Sigmoid colon (tissue), 7 donors: ENCODE data around the gene DNAAF1. TPM values are rescaled to one million over a fixed set of nuclear protein-coding genes. Genes with fewer than 3 reads are reported as not detected.

ENCODE experiments used
- DNase-seq: peaks from one replicate; pipeline ENCODE4 v3.0.0-alpha.2; 2019
- H3K27ac ChIP-seq, 4 donors: fragments of 200-600 bp; sonication (generic); one replicate each; pipeline ENCODE4 v1.5.1; 2016 to 2019; ENCODE audit warnings: mild to moderate bottlenecking in 1 of 4
- H3K27me3 ChIP-seq, 3 donors: fragments of 200-600 bp; sonication (generic); one replicate each; pipeline ENCODE4 v1.5.1; 2019; ENCODE audit warnings: mild to moderate bottlenecking in 1 of 3
- H3K36me3 ChIP-seq, 4 donors: fragments of 200-600 bp; sonication (generic); one replicate each; pipeline ENCODE4 v1.5.1; 2016 to 2019
- H3K4me1 ChIP-seq, 4 donors: fragments of 200-600 bp; sonication (generic); one replicate each; pipeline ENCODE4 v1.5.1; 2017 to 2019
- H3K4me3 ChIP-seq, 4 donors: fragments of 200-600 bp; sonication (generic); one replicate each; pipeline ENCODE4 v1.5.1; 2017 to 2019; ENCODE audit warnings: mild to moderate bottlenecking in 2 of 4, moderate library complexity in 1 of 4
- H3K9me3 ChIP-seq, 4 donors: fragments of 200-600 bp in 3 of 4; sonication (generic) in 3 of 4; one replicate each; pipeline versions ENCODE4 v1.5.1 to v1.6.1; 2013 to 2019
- EP300 ChIP-seq, 4 donors: sonication (generic); formaldehyde crosslinking; IDR thresholded peaks; one replicate each; pipeline ENCODE4 v1.6.1; 2017; ENCODE audit warnings: antibody characterized with exemption in 4 of 4
- POLR2A ChIP-seq, 2 donors: fragments of 450-650 bp; IDR thresholded peaks; one replicate each; pipeline ENCODE4 v1.6.1; 2016; ENCODE audit warnings: antibody characterized with exemption in 2 of 2, mild to moderate bottlenecking in 2 of 2, moderate library complexity in 2 of 2
- POLR2AphosphoS5 ChIP-seq, 4 donors: sonication (generic); formaldehyde crosslinking; IDR thresholded peaks; one replicate each; pipeline ENCODE4 v1.6.1; 2017; ENCODE audit warnings: antibody characterized with exemption in 4 of 4
- WGBS, 2 donors: extraction: QIAGEN DNeasy Blood & Tissue Kit; methylation state at CpG; one replicate each; pipeline ENCODE4 v1.1.7; 2013; 5-methylcytosine and 5-hydroxymethylcytosine counted together
- intact Hi-C: fragments of 100-400 bp; cut with DNase I; formaldehyde crosslinking; loops from one replicate; pipeline ENCODE4 v1.15.1; 2023
- polyA plus RNA-seq, 3 donors: library from polyadenylated mRNA; stranded (reverse); fragments of 200-250 nt; gene quantifications; one replicate each; pipeline ENCODE4 v1.2.3, GENCODE V29; 2013
- total RNA-seq, 4 donors: library from RNA; depleted of rRNA; stranded (reverse); fragments of >200 nt; gene quantifications; one replicate each; pipeline ENCODE4 v1.1.0, GENCODE V29; 2016
- TF ChIP-seq, protein P1 (sequence below), 4 experiments: fragments of 450-650 bp in 3 of 4; fragments of 200-600 bp in 1 of 4; IDR thresholded peaks; one replicate each; pipeline ENCODE4 v1.5.1; 2016 to 2019; ENCODE audit warnings: antibody characterized with exemption in 4 of 4, mild to moderate bottlenecking in 3 of 4, moderate library complexity in 2 of 4
- donor health status: healthy with polysubstance abuse.
- donor health status: Bipolar disorder and iron deficiency.
- donor health status: healthy.

DNAAF1 gene
- total and polyA plus RNA-seq, 7 donors = 0.15 to 0.36 TPM; not detected in 5

DNA sequence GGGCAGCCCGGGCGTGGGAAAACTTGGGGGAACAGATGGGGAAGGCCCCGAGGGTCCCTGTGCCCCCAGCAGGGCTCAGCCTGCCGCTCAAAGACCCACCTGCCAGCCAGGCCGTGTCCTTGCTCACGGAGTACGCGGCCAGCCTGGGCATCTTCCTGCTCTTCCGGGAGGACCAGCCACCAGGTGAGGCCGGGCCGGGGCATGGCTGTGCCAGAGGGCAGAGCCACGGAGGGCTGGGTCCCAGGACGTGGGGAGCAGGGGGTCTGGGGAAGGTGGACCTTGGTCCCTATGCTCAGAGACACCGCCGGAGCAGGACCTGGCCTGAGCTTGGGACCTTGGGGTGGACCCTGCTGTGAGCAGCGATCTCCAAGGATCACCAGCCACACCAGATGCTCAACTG lies 46.4 kb downstream of the DNAAF1 start:
- H3K27ac ChIP-seq = no peak overlapping the region
- TF ChIP-seq, protein P1, sequence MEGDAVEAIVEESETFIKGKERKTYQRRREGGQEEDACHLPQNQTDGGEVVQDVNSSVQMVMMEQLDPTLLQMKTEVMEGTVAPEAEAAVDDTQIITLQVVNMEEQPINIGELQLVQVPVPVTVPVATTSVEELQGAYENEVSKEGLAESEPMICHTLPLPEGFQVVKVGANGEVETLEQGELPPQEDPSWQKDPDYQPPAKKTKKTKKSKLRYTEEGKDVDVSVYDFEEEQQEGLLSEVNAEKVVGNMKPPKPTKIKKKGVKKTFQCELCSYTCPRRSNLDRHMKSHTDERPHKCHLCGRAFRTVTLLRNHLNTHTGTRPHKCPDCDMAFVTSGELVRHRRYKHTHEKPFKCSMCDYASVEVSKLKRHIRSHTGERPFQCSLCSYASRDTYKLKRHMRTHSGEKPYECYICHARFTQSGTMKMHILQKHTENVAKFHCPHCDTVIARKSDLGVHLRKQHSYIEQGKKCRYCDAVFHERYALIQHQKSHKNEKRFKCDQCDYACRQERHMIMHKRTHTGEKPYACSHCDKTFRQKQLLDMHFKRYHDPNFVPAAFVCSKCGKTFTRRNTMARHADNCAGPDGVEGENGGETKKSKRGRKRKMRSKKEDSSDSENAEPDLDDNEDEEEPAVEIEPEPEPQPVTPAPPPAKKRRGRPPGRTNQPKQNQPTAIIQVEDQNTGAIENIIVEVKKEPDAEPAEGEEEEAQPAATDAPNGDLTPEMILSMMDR (IDR thresholded peaks at IDR 0.05) = no peak
- TF ChIP-seq POLR2AphosphoS5 (IDR thresholded peaks at IDR 0.05) (no peak), POLR2A (IDR thresholded peaks at IDR 0.05) (no peak), EP300 (IDR thresholded peaks at IDR 0.05) (no peak)
- no peak overlapping the region for H3K4me3 ChIP-seq
- no peaks in the 10 kb centered on the region for H3K9me3 ChIP-seq
- peaks cover 0 to 6% (median 0%) of the 10 kb centered on the region in 3 donors for H3K27me3 ChIP-seq
- H3K36me3 ChIP-seq = no peaks in the 10 kb centered on the region
- DNase-seq = no peak
- peaks cover 0 to 5% (median 0%) of the 10 kb centered on the region in 4 donors for H3K4me1 ChIP-seq
- intact Hi-C loops = loop anchor here (5.0 kb wide), 1 partner anchor 224 kb away; the partner anchor contains the start of gene NECAB2
- WGBS, 2 donors = 91 to 95% methylated on average over 16 of the region's 16 CpGs

DNA sequence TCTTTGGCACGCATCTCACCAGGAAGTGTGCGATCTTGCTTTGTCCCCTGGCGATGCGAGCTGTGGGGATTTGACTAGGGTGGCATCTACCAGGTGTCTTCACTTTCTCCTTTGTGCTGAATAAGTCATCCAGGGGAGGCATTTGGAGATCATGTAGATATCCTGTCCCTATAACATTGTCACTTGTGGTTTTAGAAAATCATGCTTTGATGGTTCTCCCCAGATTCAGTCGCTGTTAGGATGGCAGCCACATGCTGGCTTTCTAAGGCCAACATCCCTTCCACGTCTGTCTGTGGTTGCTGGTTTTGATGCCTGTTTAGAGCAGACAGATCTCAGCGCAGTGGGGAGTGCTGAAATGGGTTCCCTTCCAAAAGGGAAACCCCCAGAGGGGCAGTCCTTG lies 48.4 kb downstream of the DNAAF1 start:
- TF ChIP-seq EP300 (IDR thresholded peaks at IDR 0.05) = no peak
- TF ChIP-seq POLR2AphosphoS5 (IDR thresholded peaks at IDR 0.05) = no peak
- TF ChIP-seq POLR2A (IDR thresholded peaks at IDR 0.05) = no peak
- TF ChIP-seq, protein P1 (IDR thresholded peaks at IDR 0.05) = no peak
- no peaks in the 10 kb centered on the region for H3K4me1 ChIP-seq
- no peaks in the 10 kb centered on the region for H3K9me3 ChIP-seq
- H3K27ac ChIP-seq = no peak overlapping the region
- DNase-seq = no peak
- intact Hi-C loops = loop anchor here (5.0 kb wide), 1 partner anchor 226 kb away; the partner anchor contains the start of gene NECAB2
- no peak overlapping the region for H3K4me3 ChIP-seq
- 74 to 83% methylated on average over 7 of the region's 7 CpGs for WGBS, 2 donors
- H3K36me3 ChIP-seq = no peaks in the 10 kb centered on the region
- peaks cover 0 to 12% (median 0%) of the 10 kb centered on the region in 3 donors for H3K27me3 ChIP-seq

DNA sequence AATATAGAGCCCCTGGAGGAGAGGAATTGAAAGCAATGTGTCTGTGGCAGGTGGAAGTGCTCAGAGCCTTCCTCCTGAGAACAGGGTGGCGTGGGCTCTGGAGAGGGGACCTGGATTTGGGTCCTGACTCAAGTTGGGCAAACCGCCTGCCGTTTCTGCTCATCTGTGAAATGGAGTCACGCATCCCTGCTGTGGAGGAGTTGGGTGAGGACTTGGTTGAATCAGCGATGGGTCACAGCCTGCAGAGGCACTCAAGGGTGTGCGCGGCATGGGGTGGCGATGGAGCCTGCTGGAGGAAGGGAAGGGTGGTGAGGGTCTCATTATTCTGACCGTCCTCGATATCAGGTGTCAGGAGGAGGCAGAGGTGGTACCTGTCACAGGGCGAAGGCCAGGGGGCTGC lies 48.9 kb downstream of the DNAAF1 start:
- intact Hi-C loops = loop anchor here (5.0 kb wide), 1 partner anchor 227 kb away; the partner anchor contains the start of gene NECAB2
- Histone ChIP-seq H3K4me3 (no peak overlapping the region), H3K36me3 (no peaks in the 10 kb centered on the region), H3K4me1 (no peaks in the 10 kb centered on the region), H3K27me3 (peaks cover 0 to 12% (median 0%) of the 10 kb centered on the region in 3 donors), H3K27ac (no peak overlapping the region), H3K9me3 (no peaks in the 10 kb centered on the region)
- 85 to 89% methylated on average over 11 of the region's 11 CpGs for WGBS, 2 donors
- no peak for DNase-seq
- no peak for TF ChIP-seq EP300 (IDR thresholded peaks at IDR 0.05)
- TF ChIP-seq POLR2AphosphoS5 (IDR thresholded peaks at IDR 0.05) = no peak
- TF ChIP-seq POLR2A (IDR thresholded peaks at IDR 0.05) = no peak
- TF ChIP-seq, protein P1 (IDR thresholded peaks at IDR 0.05) = no peak

DNA sequence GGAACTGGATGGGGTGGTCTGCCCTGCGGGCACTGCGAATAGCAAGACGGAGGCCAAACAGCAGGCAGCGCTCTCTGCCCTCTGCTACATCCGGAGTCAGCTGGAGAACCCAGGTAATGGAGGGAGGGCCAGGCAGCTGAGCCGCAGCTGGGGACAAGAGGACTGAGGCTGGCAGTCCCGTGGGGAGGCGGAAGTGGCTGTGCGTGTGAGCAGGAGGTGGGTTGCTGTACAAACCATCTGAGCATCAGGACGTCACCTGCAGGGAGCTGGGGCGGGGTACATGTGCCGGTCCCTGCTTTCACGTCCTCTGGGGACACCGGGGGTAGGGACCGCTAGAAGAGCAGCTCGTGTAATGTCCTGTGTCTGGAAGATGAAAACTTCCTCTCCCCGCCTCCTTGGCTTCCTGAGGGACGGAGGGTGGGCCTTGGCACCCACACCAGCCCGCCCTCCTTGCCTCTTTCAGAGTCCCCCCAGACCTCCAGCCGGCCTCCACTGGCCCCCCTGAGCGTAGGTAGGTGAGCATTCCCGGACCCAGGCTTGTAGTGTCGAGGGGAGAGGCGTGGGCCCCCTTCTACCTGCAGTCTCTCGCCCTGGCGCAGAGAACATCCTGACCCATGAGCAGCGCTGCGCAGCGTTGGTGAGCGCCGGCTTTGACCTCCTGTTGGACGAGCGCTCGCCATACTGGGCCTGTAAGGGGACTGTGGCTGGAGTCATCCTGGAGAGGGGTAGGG lies 49.5 kb downstream of the DNAAF1 start:
- no peak for DNase-seq
- Histone ChIP-seq H3K27me3 (peaks cover 0 to 12% (median 0%) of the 10 kb centered on the region in 3 donors), H3K9me3 (no peaks in the 10 kb centered on the region), H3K27ac (no peak overlapping the region), H3K4me1 (no peaks in the 10 kb centered on the region), H3K36me3 (no peaks in the 10 kb centered on the region), H3K4me3 (no peak overlapping the region)
- intact Hi-C loops = loop anchor here (5.0 kb wide), 1 partner anchor 227 kb away; the partner anchor contains the start of gene NECAB2
- 65 to 81% methylated on average over 34 of the region's 34 CpGs for WGBS, 2 donors
- TF ChIP-seq EP300 (IDR thresholded peaks at IDR 0.05) = no peak
- no peak for TF ChIP-seq POLR2A (IDR thresholded peaks at IDR 0.05)
- TF ChIP-seq POLR2AphosphoS5 (IDR thresholded peaks at IDR 0.05) = no peak

DNA sequence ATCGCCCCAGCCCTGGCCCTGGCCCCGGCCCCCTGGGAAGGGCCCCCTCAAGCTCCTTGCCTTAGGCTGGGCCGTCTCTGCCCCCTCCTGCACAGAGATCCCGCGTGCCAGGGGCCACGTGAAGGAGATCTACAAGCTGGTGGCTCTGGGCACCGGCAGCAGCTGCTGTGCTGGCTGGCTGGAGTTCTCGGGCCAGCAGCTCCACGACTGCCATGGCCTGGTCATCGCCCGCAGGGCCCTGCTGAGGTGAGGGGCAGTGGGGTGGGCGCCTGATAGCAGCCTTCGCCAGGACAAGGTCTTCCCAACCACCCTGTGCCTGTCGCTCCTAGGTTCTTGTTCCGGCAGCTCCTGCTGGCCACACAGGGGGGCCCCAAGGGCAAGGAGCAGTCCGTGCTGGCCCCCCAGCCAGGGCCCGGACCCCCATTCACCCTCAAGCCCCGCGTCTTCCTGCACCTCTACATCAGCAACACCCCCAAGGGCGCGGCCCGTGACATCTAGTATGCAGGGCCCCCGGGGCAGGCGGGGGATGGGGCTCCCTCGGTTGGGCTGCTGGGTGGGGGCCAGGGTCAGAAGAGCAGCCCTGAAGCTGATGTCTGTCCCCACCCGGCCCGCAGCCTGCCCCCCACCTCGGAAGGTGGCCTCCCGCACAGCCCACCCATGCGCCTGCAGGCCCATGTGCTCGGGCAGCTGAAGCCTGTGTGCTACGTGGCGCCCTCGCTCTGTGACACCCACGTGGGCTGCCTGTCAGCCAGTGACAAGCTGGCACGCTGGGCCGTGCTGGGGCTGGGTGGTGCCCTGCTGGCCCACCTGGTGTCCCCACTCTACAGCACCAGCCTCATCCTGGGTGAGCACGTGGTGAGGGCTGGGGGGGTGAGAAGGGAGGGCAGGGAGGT lies 50.3 kb downstream of the DNAAF1 start:
- WGBS, 2 donors = 84% methylated on average over 38 of the region's 38 CpGs
- H3K36me3 ChIP-seq = no peaks in the 10 kb centered on the region
- intact Hi-C loops = no loop called here
- no peak for DNase-seq
- peaks cover 0 to 12% (median 0%) of the 10 kb centered on the region in 3 donors for H3K27me3 ChIP-seq
- no peaks in the 10 kb centered on the region for H3K9me3 ChIP-seq
- no peak overlapping the region for H3K4me3 ChIP-seq
- no peaks in the 10 kb centered on the region for H3K4me1 ChIP-seq
- no peak for TF ChIP-seq EP300 (IDR thresholded peaks at IDR 0.05)
- no peak for TF ChIP-seq POLR2AphosphoS5 (IDR thresholded peaks at IDR 0.05)
- TF ChIP-seq, protein P1 (IDR thresholded peaks at IDR 0.05) = no peak
- no peak for TF ChIP-seq POLR2A (IDR thresholded peaks at IDR 0.05)
- H3K27ac ChIP-seq = no peak overlapping the region
